COLO668 (cell line): ENCODE data around the gene SEH1L.
"Not testable (repeated sequence)": the region's sequence is repeated elsewhere in the genome, so short reads cannot be mapped to it uniquely, and the experiment has no call there.

Source experiments
- DNase-seq: peaks from one replicate; lab custom pipeline; 2025; ENCODE audit not compliant: unreplicated experiment; lab: John Stamatoyannopoulos, UW

Gene SEH1L

GRCh38 chr18:12947285-12948049, at the start of gene SEH1L:
Gene SEH1L (plus strand): TSS chr18:12948011. CDS start chr18:12948122, 111 bp downstream.
- DNase-seq = peak; percentile 99

GRCh38 chr18:12901208-12901607, 46.6 kb upstream of the SEH1L start:
- DNase-seq = not testable (repeated sequence)

GRCh38 chr18:12904012-12904516, 43.7 kb upstream of the SEH1L start:
- no peak for DNase-seq

- DNase-seq = no peak
Measured at GRCh38 chr18:12906119-12906518, 41.7 kb upstream of the SEH1L start.

GRCh38 chr18:12906773-12907172, 41.0 kb upstream of the SEH1L start:
- no peak for DNase-seq

GRCh38 chr18:12907258-12907925, 40.4 kb upstream of the SEH1L start:
- no peak for DNase-seq

- no peak for DNase-seq
Measured at GRCh38 chr18:12908706-12909105, 39.1 kb upstream of the SEH1L start.

GRCh38 chr18:12911025-12911928, 36.5 kb upstream of the SEH1L start:
- DNase-seq = peak; percentile 81

- DNase-seq = no peak
Measured at GRCh38 chr18:12911929-12912703, 35.7 kb upstream of the SEH1L start.

- DNase-seq = no peak
Measured at GRCh38 chr18:12921178-12921577, 26.6 kb upstream of the SEH1L start.

- DNase-seq = no peak
Measured at GRCh38 chr18:12922266-12922665, 25.5 kb upstream of the SEH1L start.

GRCh38 chr18:12924616-12925015, 23.2 kb upstream of the SEH1L start:
- no peak for DNase-seq

GRCh38 chr18:12928206-12928605, 19.6 kb upstream of the SEH1L start:
- DNase-seq = no peak

GRCh38 chr18:12928641-12929040, 19.2 kb upstream of the SEH1L start:
- no peak for DNase-seq

GRCh38 chr18:12929477-12930083, 18.2 kb upstream of the SEH1L start:
- DNase-seq = no peak

- no peak for DNase-seq
Measured at GRCh38 chr18:12930376-12930775, 17.4 kb upstream of the SEH1L start.

- DNase-seq = no peak
Measured at GRCh38 chr18:12930908-12931307, 16.9 kb upstream of the SEH1L start.

- no peak for DNase-seq
Measured at GRCh38 chr18:12933327-12933726, 14.5 kb upstream of the SEH1L start.

- peak; percentile 82 for DNase-seq
Measured at GRCh38 chr18:12934454-12935071, 13.2 kb upstream of the SEH1L start.

- DNase-seq = no peak
Measured at GRCh38 chr18:12939162-12939561, 8.6 kb upstream of the SEH1L start.
